HG03097 (cell line): Measurements from ENCODE around the gene KIFC3.
"Not testable (repeated sequence)": the region's sequence is repeated elsewhere in the genome, so short reads cannot be mapped to it uniquely, and the experiment has no call there.

Source experiments
- ATAC-seq: cut with Tn5 transposase; IDR thresholded peaks from one replicate; pipeline ENCODE4 v1.9.1; 2021; ENCODE audit not compliant: unreplicated experiment, low FRiP score

The KIFC3 gene

GRCh38 chr16:57728336-57729181 lies 73.7 kb downstream of the KIFC3 start:
- no peak for ATAC-seq

- ATAC-seq, result no peak
These were observed 74.7 kb downstream of the KIFC3 start for GRCh38 chr16:57727610-57728009.

DNA sequence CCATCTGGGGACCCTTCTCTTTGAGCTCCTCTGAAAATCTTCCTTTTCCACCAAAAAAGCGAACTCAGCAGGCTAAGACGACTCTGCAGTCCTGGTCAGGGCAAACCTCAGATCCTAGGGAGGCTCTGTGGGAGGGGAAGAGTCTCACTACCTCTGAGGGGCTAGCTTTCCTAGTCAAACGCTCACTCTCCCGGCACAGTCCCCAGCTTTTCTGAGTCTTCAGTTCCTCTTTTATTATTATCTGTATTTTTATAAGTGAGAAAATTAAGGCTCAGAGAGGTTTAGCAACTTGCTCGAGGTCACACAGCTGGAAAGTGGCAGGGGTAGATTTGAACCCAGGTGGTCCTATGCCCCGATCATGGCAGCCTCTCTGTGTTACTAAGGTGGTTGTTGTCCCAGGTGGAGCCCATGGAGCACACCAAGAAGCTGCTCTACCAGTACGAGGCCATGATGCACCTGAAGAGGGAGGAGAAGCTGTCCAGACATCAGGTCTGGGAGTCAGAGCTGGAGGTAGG lies 75.8 kb downstream of the KIFC3 start:
- no peak for ATAC-seq

DNA sequence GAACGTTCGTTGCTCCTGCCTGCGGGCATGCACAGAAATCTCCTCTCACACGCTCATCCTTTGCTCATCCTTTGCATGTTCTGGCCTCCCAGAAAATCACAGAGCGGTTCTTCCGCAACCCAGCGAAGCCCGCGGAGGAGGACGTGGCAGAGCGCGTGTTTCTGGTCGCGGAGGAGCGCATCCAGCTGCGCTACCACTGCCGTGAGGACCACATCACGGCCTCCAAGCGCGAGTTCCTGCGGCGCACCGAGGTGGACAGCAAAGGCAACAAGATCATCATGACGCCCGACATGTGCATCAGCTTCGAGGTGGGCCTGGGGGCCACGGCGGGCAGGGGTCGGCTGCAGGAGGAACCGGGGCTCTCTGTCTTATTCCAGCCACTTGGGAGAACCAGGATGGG lies 76.3 kb downstream of the KIFC3 start:
- no peak for ATAC-seq

DNA sequence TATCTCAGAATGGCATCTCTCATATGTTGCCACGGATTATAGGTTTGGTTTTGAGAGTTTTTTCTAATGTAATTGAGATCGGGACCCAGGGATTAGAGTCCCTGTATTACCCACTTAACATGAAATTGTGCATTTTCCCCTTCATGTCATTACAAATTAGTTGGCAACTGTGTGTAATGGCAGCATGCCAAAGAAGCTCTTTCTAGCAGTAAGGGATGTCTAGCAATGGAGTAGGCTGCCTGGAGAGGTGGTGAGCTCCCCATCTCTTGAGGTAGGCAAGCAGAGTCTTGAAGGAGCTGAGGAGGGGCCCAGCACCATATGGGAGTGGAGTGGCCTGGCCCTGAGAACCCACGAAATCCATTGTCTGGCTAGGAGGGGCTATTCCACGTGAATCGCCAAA lies 76.7 kb downstream of the KIFC3 start:
- ATAC-seq, result no peak

DNA sequence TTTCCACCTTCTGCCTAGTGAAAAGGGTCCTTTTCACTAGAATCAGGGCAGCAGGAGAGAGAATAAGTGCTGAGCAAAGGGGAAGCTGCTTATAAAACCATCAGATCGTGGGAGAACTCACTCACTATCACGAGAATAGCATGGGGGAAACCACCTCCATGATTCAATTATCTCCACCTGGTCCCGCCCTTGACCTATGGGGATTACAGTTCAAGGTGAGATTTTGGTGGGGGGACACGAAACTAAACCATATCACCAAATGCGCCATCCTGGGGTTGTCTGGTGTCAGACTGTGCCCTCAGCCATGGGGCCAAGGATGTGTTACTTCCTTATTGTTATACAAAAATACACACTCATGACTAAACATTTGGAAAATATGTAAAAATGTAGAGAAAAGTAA lies 77.1 kb downstream of the KIFC3 start:
- no peak for ATAC-seq

DNA sequence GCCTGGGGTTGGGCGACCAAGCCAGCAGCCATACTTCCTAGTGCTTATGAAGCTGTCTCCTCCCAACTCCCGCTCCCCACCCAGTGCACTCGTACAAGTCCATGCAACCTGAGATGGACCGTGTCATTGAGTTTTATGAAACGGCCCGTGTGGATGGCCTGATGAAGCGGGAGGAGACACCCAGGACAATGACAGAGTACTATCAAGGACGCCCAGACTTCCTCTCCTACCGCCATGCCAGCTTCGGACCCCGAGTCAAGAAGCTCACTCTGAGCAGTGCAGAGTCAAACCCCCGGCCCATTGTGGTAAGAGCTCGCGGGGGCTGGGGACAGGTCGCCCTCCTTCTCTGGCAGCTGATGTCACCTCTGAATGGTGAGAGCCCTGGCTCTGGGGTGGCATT lies 77.8 kb downstream of the KIFC3 start:
- ATAC-seq, result no peak

DNA sequence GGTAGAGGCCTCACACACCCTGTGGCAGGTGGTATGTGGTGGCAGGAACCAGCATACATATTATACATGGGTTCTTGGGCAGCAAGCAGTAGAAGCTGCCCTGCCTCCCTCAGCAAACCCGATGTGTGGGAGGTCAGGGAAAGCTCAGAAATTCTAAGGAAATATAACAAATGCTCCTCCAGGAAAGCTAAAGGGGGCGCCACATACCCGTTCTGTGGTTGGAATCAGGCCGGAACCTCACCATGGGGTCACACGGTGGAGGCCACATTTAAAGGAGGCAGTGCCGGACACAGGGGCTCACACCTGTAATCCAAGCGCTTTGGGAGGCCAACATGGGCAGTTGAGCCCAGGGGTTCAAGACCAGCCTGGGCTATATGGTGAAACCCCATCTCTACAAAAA lies 79.1 kb downstream of the KIFC3 start:
- no peak for ATAC-seq

DNA sequence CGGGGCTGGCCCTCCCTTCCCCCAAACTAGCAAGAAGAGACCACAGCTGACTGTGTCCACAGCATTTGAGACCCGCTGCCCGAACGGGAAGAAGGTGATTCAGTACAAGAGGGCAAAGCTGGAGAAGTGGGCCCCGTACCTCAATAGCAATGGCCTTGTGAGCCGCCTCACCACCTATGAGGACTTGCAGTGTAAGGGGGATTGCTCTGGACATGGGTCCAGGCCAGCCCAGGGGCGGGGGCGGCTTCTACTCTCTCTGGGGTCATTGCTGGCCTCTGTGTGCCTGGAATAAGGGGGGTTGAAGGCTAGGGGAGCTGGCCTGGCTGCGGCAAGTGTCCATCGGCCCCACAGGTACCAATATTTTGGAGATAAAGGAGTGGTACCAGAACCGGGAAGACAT lies 79.6 kb downstream of the KIFC3 start:
- ATAC-seq, result no peak

GRCh38 chr16:57722210-57722499 lies 80.1 kb downstream of the KIFC3 start:
- no peak for ATAC-seq

- no peak for ATAC-seq
These were observed 80.7 kb downstream of the KIFC3 start for GRCh38 chr16:57721356-57722209.

- no peak for ATAC-seq
These were observed 82.1 kb downstream of the KIFC3 start for GRCh38 chr16:57720142-57720575.

DNA sequence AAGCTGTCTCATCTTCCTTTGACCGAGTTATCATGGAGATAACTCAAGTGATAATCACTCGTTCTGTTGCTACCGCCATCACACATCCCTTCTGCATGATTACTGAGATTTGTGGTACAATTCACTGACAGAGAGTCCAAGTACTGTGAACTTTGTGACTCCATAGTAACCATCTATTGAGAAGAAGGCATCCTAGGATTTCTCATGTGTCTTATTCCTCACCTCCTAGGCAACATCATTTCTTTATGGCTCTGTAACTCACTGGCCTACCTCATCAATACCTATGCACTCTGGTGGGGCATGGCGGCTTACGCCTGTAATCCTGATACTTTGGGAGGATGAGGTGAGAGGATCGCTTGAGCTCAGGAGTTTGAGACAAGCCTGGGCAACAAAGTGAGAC lies 88.2 kb downstream of the KIFC3 start:
- no peak for ATAC-seq

DNA sequence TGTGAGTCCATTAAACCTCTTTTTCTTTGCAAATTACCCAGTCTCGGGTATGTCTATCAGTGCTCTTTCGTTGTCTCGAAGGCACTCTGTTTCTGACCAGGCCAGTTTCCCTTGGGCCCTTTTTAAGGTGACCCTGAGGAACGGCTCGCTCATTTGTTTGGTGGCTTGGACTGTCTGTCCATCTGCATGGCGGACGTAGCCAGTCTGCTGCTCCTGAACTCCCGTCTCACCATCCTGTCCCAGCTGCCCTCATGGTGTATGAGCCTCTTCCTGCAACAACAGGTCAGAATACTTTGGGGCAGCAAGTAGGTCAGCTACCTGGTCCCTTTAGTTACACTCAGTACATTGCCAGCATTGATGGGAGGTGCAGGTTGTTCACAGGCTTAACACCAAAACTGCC lies 88.7 kb downstream of the KIFC3 start:
- no peak for ATAC-seq

- not testable (repeated sequence) for ATAC-seq
These were observed 89.7 kb downstream of the KIFC3 start for GRCh38 chr16:57712569-57712968.

DNA sequence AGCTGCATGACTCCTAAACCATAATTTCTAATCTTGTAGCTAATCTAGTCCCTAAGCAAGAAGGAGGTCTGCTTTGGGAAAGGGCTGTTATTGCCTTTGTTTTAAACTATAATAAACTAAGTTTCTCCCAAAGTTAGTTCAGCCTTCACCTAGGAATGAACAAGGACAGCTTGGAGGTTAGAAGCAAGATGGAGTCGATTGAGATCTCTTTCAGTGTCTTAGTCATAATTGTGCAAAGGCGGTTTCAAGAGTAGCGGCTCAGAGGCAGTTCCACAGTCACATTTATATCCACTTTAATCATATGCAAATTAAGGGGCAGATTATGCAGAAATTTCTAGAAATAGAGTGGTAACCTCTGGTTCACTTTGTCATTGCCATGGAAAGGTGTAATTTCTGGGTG lies 90.3 kb downstream of the KIFC3 start:
- no peak for ATAC-seq

DNA sequence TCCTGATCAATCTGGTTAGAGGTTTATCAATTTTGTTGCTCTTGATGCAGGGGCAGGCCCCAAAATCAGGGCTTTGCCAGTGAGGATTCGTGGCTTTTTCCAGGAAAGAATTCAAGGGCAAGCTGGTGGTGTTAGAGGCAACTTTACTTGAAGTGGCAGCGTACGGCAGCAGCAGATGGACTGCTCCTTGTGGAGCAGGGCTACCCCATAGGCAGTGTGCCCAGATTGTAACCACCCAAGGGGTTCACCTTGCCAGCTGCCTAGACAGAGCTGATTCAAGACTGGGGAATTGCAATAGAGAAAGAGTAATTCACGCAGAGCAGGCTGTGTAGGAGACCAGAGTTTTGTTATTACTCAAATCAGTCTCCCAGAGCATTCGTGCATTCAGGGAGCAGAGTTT lies 90.9 kb downstream of the KIFC3 start:
- ATAC-seq, result no peak

GRCh38 chr16:57709663-57710062 lies 92.6 kb downstream of the KIFC3 start:
- no peak for ATAC-seq
